Aorta (tissue), 5 donors: ENCODE measurements around the gene LARGE1. TPM values are rescaled to one million over a fixed set of nuclear protein-coding genes. Genes with fewer than 3 reads are reported as not detected.

Experiments
- ATAC-seq: fragments of 200-7000 bp; cut with Tn5 transposase; one replicate; pipeline ENCODE4 v1.9.1; 2022; ENCODE audit warnings: moderate library complexity; ENCODE audit not compliant: low FRiP score
- DNase-seq, 2 donors: peaks; one replicate each; pipeline ENCODE4 v3.0.0-alpha.2; 2020
- H3K27ac ChIP-seq, 2 donors: one replicate each; pipeline ENCODE4 v1.5.1; 2013; ENCODE audit warnings: low read length in 2 of 2, mild to moderate bottlenecking in 2 of 2, moderate library complexity in 2 of 2, control low read depth in 1 of 2, inconsistent platforms in 1 of 2, low read depth in 1 of 2
- H3K27me3 ChIP-seq, 2 donors: one replicate each; pipeline ENCODE4 v1.6.1; 2013; ENCODE audit warnings: control low read depth in 1 of 2, low read length in 1 of 2, mild to moderate bottlenecking in 1 of 2, moderate library complexity in 1 of 2; ENCODE audit not compliant: insufficient read depth in 2 of 2, control insufficient read depth in 1 of 2
- H3K36me3 ChIP-seq, 2 donors: one replicate each; pipeline ENCODE4 v1.6.1; 2013; ENCODE audit warnings: control low read depth in 1 of 2, low read length in 1 of 2, mild to moderate bottlenecking in 1 of 2; ENCODE audit not compliant: insufficient read depth in 2 of 2, control insufficient read depth in 1 of 2
- H3K4me1 ChIP-seq, 2 donors: one replicate each; pipeline ENCODE4 v1.6.1; 2013; ENCODE audit warnings: low read length in 2 of 2, control low read depth in 1 of 2, mild to moderate bottlenecking in 1 of 2, moderate library complexity in 1 of 2; ENCODE audit not compliant: insufficient read depth in 2 of 2, control insufficient read depth in 1 of 2
- H3K4me3 ChIP-seq, 2 donors: one replicate each; pipeline ENCODE4 v1.5.1; 2013; ENCODE audit warnings: low read length in 2 of 2, control low read depth in 1 of 2, mild to moderate bottlenecking in 1 of 2
- H3K9me3 ChIP-seq: one replicate; pipeline ENCODE4 v1.6.1; 2013; ENCODE audit warnings: mild to moderate bottlenecking, low read length; ENCODE audit not compliant: control insufficient read depth
- WGBS, 2 donors: extraction: QIAGEN DNeasy Blood & Tissue Kit; methylation state at CpG; one replicate each; pipeline ENCODE4 v1.1.7; 2013; 5-methylcytosine and 5-hydroxymethylcytosine counted together
- intact Hi-C, 2 donors: fragments of 100-400 bp; cut with DNase I; formaldehyde crosslinking; loops; one replicate each; pipeline versions ENCODE4 v1.14.2 to v1.15.0; 2022
- polyA plus RNA-seq, 2 donors: library from polyadenylated mRNA; stranded (reverse); fragments of 200-250 nt; gene quantifications; one replicate each; pipeline ENCODE4 v1.2.3, GENCODE V29; 2013
- total RNA-seq, 2 donors: library from RNA; stranded (reverse); fragmentation: NEBNext Ultra II Directional; extraction: Animal tissue kit (Norgen Biotek cat#: 25700); gene quantifications; one replicate each; pipeline ENCODE4 v1.2.1, GENCODE V29; 2021
- donor health status: healthy with polysubstance abuse.
- donor health status: Bipolar disorder and iron deficiency.
- donor health status: DM: no; HTN: no; CAD: no.
- donor health status: DM: no; HTN: no; CAD: no.
- donor health status: DM: yes; HTN: yes; CAD: no.

The LARGE1 gene
- total and polyA plus RNA-seq, 4 donors: 2.6 to 52.5 (median 24.0) TPM

DNA sequence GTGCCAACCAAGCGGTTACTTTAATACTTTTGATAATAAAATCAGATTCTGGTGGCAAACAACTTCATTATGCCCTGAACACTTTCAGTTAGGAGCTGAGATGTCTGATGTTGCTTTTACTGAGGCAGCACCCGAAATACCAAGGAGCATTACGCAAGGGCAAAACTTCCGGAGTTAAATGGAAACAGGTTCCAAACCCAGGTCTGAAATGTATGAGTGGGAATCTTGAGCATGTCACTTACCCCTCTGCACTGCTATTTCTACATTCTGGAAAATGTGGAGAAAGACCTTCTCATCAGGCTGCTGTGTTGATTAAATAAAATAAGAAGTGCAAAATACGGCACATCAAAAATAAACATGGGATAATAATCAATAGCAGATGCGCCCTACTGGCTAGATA lies 315.1 kb downstream of the LARGE1 start:
- no peak for ATAC-seq
- intact Hi-C loops: no loop called here

DNA sequence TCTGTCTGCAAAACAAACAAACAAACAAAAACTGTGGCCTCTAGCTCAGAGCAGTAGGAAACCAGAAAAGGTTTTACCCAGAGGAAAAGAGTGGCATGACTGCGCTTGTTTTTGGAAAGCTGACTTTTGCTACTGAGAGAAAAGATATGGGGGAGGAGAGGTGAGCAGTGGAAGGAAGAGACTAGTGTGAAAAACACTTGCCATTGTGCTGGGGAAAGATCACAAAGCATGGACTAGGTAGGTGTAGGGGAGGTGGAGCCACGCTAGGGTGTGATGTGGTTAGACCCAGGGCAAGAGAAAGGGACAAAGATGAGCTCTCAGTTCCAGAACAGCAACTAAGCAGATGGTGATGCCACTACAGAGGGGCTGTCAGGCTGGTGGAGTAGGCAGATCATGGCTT lies 319.2 kb downstream of the LARGE1 start:
- ATAC-seq: no peak
- WGBS, 2 donors: 94% methylated on average over 2 of the region's 2 CpGs
- Histone ChIP-seq H3K36me3 (peaks cover 2% of the 10 kb centered on the region in 2 donors), H3K4me3 (no peak overlapping the region), H3K27me3 (no peaks in the 10 kb centered on the region), H3K27ac (no peak overlapping the region), H3K4me1 (no peaks in the 10 kb centered on the region), H3K9me3 (peaks cover 1% of the 10 kb centered on the region)
- no peak for DNase-seq
- intact Hi-C loops: no loop called here

More for the DNA sequence above, 315.1 kb downstream of the LARGE1 start:
- H3K27me3 ChIP-seq: no peaks in the 10 kb centered on the region
- peaks cover 1% of the 10 kb centered on the region for H3K9me3 ChIP-seq
- no peaks in the 10 kb centered on the region for H3K4me1 ChIP-seq
- H3K36me3 ChIP-seq: peaks cover 2% of the 10 kb centered on the region in 2 donors
- H3K27ac ChIP-seq: no peak overlapping the region
- no peak for DNase-seq
- no peak overlapping the region for H3K4me3 ChIP-seq
- 91 to 95% methylated on average over 6 of the region's 6 CpGs for WGBS, 2 donors

DNA sequence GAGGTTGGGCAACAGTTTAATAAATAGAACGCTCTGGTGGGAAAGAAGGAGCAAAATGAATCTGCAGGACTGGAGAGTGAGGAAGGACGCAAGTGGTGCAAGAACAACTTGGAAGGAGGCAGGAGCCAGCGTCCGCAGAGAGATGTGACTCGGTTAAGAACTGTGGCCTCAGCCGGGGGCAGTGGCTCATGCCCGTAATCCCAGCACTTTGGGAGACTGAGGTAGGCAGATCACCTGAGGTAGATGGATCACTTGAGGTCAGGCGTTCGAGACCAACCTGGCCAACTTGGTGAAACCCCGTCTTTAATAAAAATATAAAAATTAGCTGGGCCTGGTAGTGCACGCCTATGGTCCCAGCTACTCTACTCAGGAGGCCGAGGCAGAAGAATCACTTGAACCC lies 319.7 kb downstream of the LARGE1 start:
- no peak for ATAC-seq
- 95 to 96% methylated on average over 12 of the region's 12 CpGs for WGBS, 2 donors
- Histone ChIP-seq H3K27me3 (no peaks in the 10 kb centered on the region), H3K4me3 (no peak overlapping the region), H3K27ac (no peak overlapping the region), H3K9me3 (peaks cover 1% of the 10 kb centered on the region), H3K36me3 (peaks cover 2% of the 10 kb centered on the region in 2 donors), H3K4me1 (no peaks in the 10 kb centered on the region)
- no peak for DNase-seq
- intact Hi-C loops: no loop called here

GRCh38 chr22:33600113-33600512 lies 320.2 kb downstream of the LARGE1 start:
- Histone ChIP-seq H3K4me3 (no peak overlapping the region), H3K4me1 (no peaks in the 10 kb centered on the region), H3K27ac (no peak overlapping the region), H3K36me3 (peaks cover 2% of the 10 kb centered on the region in 2 donors), H3K9me3 (peaks cover 1% of the 10 kb centered on the region), H3K27me3 (no peaks in the 10 kb centered on the region)
- ATAC-seq (no peak), DNase-seq (no peak)
- WGBS, 2 donors: 80 to 83% methylated on average over 6 of the region's 6 CpGs
- intact Hi-C loops: no loop called here

GRCh38 chr22:33599596-33599995 lies 320.7 kb downstream of the LARGE1 start:
- no peaks in the 10 kb centered on the region for H3K27me3 ChIP-seq
- intact Hi-C loops: no loop called here
- WGBS, 2 donors: 87 to 88% methylated on average over 7 of the region's 7 CpGs
- H3K4me3 ChIP-seq: no peak overlapping the region
- peaks cover 2% of the 10 kb centered on the region in 2 donors for H3K36me3 ChIP-seq
- H3K4me1 ChIP-seq: no peaks in the 10 kb centered on the region
- H3K9me3 ChIP-seq: peaks cover 1% of the 10 kb centered on the region
- H3K27ac ChIP-seq: no peak overlapping the region
- ATAC-seq (no peak), DNase-seq (no peak)

DNA sequence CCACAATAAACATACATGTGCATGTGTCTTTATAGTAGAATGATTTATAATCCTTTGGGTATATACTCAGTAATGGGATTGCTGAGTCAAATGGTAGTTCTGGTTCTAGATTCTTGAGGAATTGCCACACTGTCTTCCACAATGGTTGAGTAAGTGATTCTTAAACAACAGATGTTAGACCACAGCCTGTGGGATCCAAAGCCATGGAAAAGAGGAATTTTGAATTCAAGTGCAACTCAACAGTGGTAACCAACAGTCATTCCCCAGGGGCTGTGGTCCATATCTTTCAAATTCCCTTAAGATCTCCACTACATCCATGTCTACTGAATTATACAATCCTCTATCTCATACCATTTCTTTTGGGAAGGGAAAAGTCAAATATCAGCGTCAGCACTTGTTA lies 321.5 kb downstream of the LARGE1 start:
- no peak for ATAC-seq

GRCh38 chr22:33597274-33597985 lies 322.8 kb downstream of the LARGE1 start:
- Histone ChIP-seq H3K27ac (no peak overlapping the region), H3K9me3 (peaks cover 1% of the 10 kb centered on the region), H3K4me3 (no peak overlapping the region), H3K27me3 (no peaks in the 10 kb centered on the region), H3K4me1 (no peaks in the 10 kb centered on the region), H3K36me3 (peaks cover 2% of the 10 kb centered on the region in 2 donors)
- intact Hi-C loops: no loop called here
- ATAC-seq (no peak), DNase-seq (no peak)
- WGBS, 2 donors: 91 to 93% methylated on average over 6 of the region's 6 CpGs

More for the DNA sequence above, 321.5 kb downstream of the LARGE1 start:
- DNase-seq: no peak
- Histone ChIP-seq H3K4me1 (no peaks in the 10 kb centered on the region), H3K4me3 (no peak overlapping the region), H3K27ac (no peak overlapping the region), H3K36me3 (peaks cover 2% of the 10 kb centered on the region in 2 donors), H3K27me3 (no peaks in the 10 kb centered on the region), H3K9me3 (peaks cover 1% of the 10 kb centered on the region)
- intact Hi-C loops: no loop called here
- WGBS, 2 donors: 96 to 98% methylated on average over 1 of the region's 1 CpG

- H3K4me3 ChIP-seq: no peak overlapping the region
- intact Hi-C loops: no loop called here
- ATAC-seq (no peak), DNase-seq (no peak)
- peaks cover under 1% of the 10 kb centered on the region for H3K9me3 ChIP-seq
- H3K4me1 ChIP-seq: no peaks in the 10 kb centered on the region
- no peaks in the 10 kb centered on the region for H3K36me3 ChIP-seq
- 96% methylated on average over 5 of the region's 5 CpGs for WGBS, 2 donors
- H3K27me3 ChIP-seq: no peaks in the 10 kb centered on the region
- H3K27ac ChIP-seq: no peak overlapping the region
These were observed 326.5 kb downstream of the LARGE1 start for GRCh38 chr22:33593818-33594217.

DNA sequence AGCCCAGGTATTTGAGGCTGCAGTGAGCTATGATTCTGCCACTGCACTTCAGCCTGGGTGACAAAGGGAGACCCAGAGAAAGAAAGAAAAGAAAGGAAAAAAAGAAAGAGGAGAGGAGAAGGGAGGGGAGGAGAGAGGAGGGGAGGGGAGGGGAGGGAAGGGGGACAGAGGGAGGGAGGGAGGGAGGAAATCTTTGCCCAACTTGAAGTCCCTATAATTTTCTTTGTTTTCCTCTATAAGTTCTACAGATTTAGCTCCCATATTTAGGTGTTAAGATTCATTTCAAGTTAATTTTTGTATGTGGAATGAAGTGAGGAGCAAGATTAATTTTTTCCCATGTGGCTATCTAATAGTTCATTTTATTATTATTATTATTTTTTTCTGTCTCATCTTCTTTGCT lies 328.3 kb downstream of the LARGE1 start:
- H3K36me3 ChIP-seq: no peaks in the 10 kb centered on the region
- no peak overlapping the region for H3K4me3 ChIP-seq
- ATAC-seq (no peak), DNase-seq (no peak)
- no peak overlapping the region for H3K27ac ChIP-seq
- no peaks in the 10 kb centered on the region for H3K4me1 ChIP-seq
- intact Hi-C loops: no loop called here
- H3K27me3 ChIP-seq: no peaks in the 10 kb centered on the region
- peaks cover 2% of the 10 kb centered on the region for H3K9me3 ChIP-seq
